ENCODE measurements around the gene TMC1. TPM values are rescaled to one million over a fixed set of nuclear protein-coding genes. Genes with fewer than 3 reads are reported as not detected.

Gene TMC1
- total RNA-seq, 1 donor from 2014 or later, result 0.82 TPM

GRCh38 chr9:72734631-72735030, 213.2 kb downstream of the TMC1 start:
- DNase-seq (ENCODE audit: low spot score in 2 of 2) (no peak), FAIRE-seq (no peak)

GRCh38 chr9:72743836-72744235, 222.4 kb downstream of the TMC1 start:
- no peak for FAIRE-seq
- no peak for DNase-seq (ENCODE audit: low spot score in 2 of 2)

- no peak for DNase-seq (ENCODE audit: low spot score in 2 of 2)
- FAIRE-seq, result no peak
These were observed 227.9 kb downstream of the TMC1 start for GRCh38 chr9:72749276-72749675.

- FAIRE-seq, result no peak
- no peak for DNase-seq (ENCODE audit: low spot score in 2 of 2)
These were observed 230.1 kb downstream of the TMC1 start for GRCh38 chr9:72751541-72751940.

- FAIRE-seq (no peak), DNase-seq (ENCODE audit: low spot score in 2 of 2) (peak in 1 of 2 donors; percentile 23)
These were observed 232.0 kb downstream of the TMC1 start for GRCh38 chr9:72753266-72753893.

- no peak for FAIRE-seq
- no peak for DNase-seq (ENCODE audit: low spot score in 2 of 2)
These were observed 234.4 kb downstream of the TMC1 start for GRCh38 chr9:72755836-72756235.

GRCh38 chr9:72758944-72759343, 237.5 kb downstream of the TMC1 start:
- FAIRE-seq, result no peak
- no peak for DNase-seq (ENCODE audit: low spot score in 2 of 2)

GRCh38 chr9:72763022-72763421, 241.6 kb downstream of the TMC1 start:
- DNase-seq (ENCODE audit: low spot score in 2 of 2) (no peak), FAIRE-seq (no peak)

GRCh38 chr9:72769546-72769945, 248.1 kb downstream of the TMC1 start:
- no peak for DNase-seq (ENCODE audit: low spot score in 2 of 2)
- no peak for FAIRE-seq

- DNase-seq (ENCODE audit: low spot score in 2 of 2) (no peak), FAIRE-seq (no peak)
These were observed 251.3 kb downstream of the TMC1 start for GRCh38 chr9:72772661-72773060.

- no peak for FAIRE-seq
- no peak for DNase-seq (ENCODE audit: low spot score in 2 of 2)
These were observed 252.2 kb downstream of the TMC1 start for GRCh38 chr9:72773570-72773969.

GRCh38 chr9:72775570-72775969, 254.2 kb downstream of the TMC1 start:
- FAIRE-seq, result no peak
- DNase-seq (ENCODE audit: low spot score in 2 of 2), result no peak

GRCh38 chr9:72779614-72780013, 258.2 kb downstream of the TMC1 start:
- DNase-seq (ENCODE audit: low spot score in 2 of 2) (no peak), FAIRE-seq (no peak)

- FAIRE-seq (no peak), DNase-seq (ENCODE audit: low spot score in 2 of 2) (no peak)
These were observed 265.5 kb downstream of the TMC1 start for GRCh38 chr9:72786948-72787347.

- FAIRE-seq (no peak), DNase-seq (ENCODE audit: low spot score in 2 of 2) (no peak)
These were observed 267.7 kb downstream of the TMC1 start for GRCh38 chr9:72788966-72789735.

- FAIRE-seq (no peak), DNase-seq (ENCODE audit: low spot score in 2 of 2) (no peak)
These were observed 268.5 kb downstream of the TMC1 start for GRCh38 chr9:72789885-72790284.

- no peak for DNase-seq (ENCODE audit: low spot score in 2 of 2)
- no peak for FAIRE-seq
These were observed 269.6 kb downstream of the TMC1 start for GRCh38 chr9:72790989-72791388.

- FAIRE-seq, result no peak
These were observed 270.0 kb downstream of the TMC1 start for GRCh38 chr9:72791436-72791835.

GRCh38 chr9:72794946-72795345, 273.5 kb downstream of the TMC1 start:
- FAIRE-seq (no peak), DNase-seq (ENCODE audit: low spot score in 2 of 2) (no peak)

More at GRCh38 chr9:72791436-72791835, 270.0 kb downstream of the TMC1 start:
- DNase-seq (ENCODE audit: low spot score in 2 of 2), result no peak

GRCh38 chr9:72800328-72800994, 279.1 kb downstream of the TMC1 start:
- FAIRE-seq (no peak), DNase-seq (ENCODE audit: low spot score in 2 of 2) (no peak)

- no peak for FAIRE-seq
- DNase-seq (ENCODE audit: low spot score in 2 of 2), result no peak
These were observed 283.8 kb downstream of the TMC1 start for GRCh38 chr9:72805238-72805637.

All from frontal cortex (tissue), 4 donors.